COLO829 (cell line): ENCODE results near the gene CGB7.
"Not testable (repeated sequence)": the region's sequence is repeated elsewhere in the genome, so short reads cannot be mapped to it uniquely, and the experiment has no call there.

Experiments
- DNase-seq: peaks from one replicate; pipeline ENCODE4 v3.0.0; 2012; ENCODE audit warnings: low spot score

Gene CGB7

GRCh38 chr19:49042177-49042576 is 15.4 kb downstream of the CGB7 start:
- DNase-seq, result no peak

- not testable (repeated sequence) for DNase-seq
These were observed 17.8 kb downstream of the CGB7 start for GRCh38 chr19:49039736-49040135.

- DNase-seq, result not testable (repeated sequence)
These were observed 18.8 kb downstream of the CGB7 start for GRCh38 chr19:49038557-49039276.

GRCh38 chr19:49038111-49038510 is 19.4 kb downstream of the CGB7 start:
- not testable (repeated sequence) for DNase-seq

GRCh38 chr19:49036815-49037214 is 20.7 kb downstream of the CGB7 start, which contains the start of gene CGB1:
Gene CGB1 (minus strand): TSS chr19:49036895. CDS start chr19:49036711, 184 bp downstream.
- DNase-seq, result peak; percentile 64

GRCh38 chr19:49031642-49032301 is 25.8 kb downstream of the CGB7 start, which contains the start of gene CGB2:
Gene CGB2 (plus strand): TSS chr19:49031890. CDS start chr19:49032096, 206 bp downstream.
- DNase-seq, result not testable (repeated sequence)

- not testable (repeated sequence) for DNase-seq
These were observed 27.2 kb downstream of the CGB7 start for GRCh38 chr19:49030323-49030722.

- DNase-seq, result not testable (repeated sequence)
These were observed 27.8 kb downstream of the CGB7 start for GRCh38 chr19:49029749-49030148.

- not testable (repeated sequence) for DNase-seq
These were observed 28.9 kb downstream of the CGB7 start for GRCh38 chr19:49028686-49029085.

GRCh38 chr19:49025599-49025998 is 31.9 kb downstream of the CGB7 start:
- not testable (repeated sequence) for DNase-seq

GRCh38 chr19:49025088-49025487 is 32.5 kb downstream of the CGB7 start:
- not testable (repeated sequence) for DNase-seq

- not testable (repeated sequence) for DNase-seq
These were observed 33.3 kb downstream of the CGB7 start, which contains the start of gene CGB3 for GRCh38 chr19:49024233-49024632. Gene CGB3 (minus strand): TSS chr19:49024333. CDS start chr19:49023971, 362 bp downstream.

GRCh38 chr19:49022116-49022515 is 35.4 kb downstream of the CGB7 start:
- no peak for DNase-seq

GRCh38 chr19:49020931-49021895 is 36.3 kb downstream of the CGB7 start:
- no peak for DNase-seq

- no peak for DNase-seq
These were observed 37.2 kb downstream of the CGB7 start for GRCh38 chr19:49020342-49020741.

- peak; percentile 61 for DNase-seq
These were observed 38.2 kb downstream of the CGB7 start for GRCh38 chr19:49019242-49019932.

GRCh38 chr19:49018388-49019241 is 38.9 kb downstream of the CGB7 start:
- DNase-seq, result not testable (repeated sequence)

GRCh38 chr19:49017666-49018351 is 39.7 kb downstream of the CGB7 start:
- no peak for DNase-seq

- no peak for DNase-seq
These were observed 40.4 kb downstream of the CGB7 start, which contains the start of gene LHB for GRCh38 chr19:49017041-49017665. Gene LHB (minus strand): TSS chr19:49017091. CDS start chr19:49017081, 10 bp downstream.
